ENCODE data around the gene NPIPA3. TPM values are rescaled to one million over a fixed set of nuclear protein-coding genes. Genes with fewer than 3 reads are reported as not detected.
"Not testable (repeated sequence)": the region's sequence is repeated elsewhere in the genome, so short reads cannot be mapped to it uniquely, and the experiment has no call there.

NPIPA3 gene
- polyA plus RNA-seq (2011; rRNA removed) (1.7 and 4.4 TPM in 2 replicates), polyA minus RNA-seq (2011; rRNA and poly(A)+ RNA removed) (0.31 TPM in 1 of 2 replicates, not detected in the other)

DNA sequence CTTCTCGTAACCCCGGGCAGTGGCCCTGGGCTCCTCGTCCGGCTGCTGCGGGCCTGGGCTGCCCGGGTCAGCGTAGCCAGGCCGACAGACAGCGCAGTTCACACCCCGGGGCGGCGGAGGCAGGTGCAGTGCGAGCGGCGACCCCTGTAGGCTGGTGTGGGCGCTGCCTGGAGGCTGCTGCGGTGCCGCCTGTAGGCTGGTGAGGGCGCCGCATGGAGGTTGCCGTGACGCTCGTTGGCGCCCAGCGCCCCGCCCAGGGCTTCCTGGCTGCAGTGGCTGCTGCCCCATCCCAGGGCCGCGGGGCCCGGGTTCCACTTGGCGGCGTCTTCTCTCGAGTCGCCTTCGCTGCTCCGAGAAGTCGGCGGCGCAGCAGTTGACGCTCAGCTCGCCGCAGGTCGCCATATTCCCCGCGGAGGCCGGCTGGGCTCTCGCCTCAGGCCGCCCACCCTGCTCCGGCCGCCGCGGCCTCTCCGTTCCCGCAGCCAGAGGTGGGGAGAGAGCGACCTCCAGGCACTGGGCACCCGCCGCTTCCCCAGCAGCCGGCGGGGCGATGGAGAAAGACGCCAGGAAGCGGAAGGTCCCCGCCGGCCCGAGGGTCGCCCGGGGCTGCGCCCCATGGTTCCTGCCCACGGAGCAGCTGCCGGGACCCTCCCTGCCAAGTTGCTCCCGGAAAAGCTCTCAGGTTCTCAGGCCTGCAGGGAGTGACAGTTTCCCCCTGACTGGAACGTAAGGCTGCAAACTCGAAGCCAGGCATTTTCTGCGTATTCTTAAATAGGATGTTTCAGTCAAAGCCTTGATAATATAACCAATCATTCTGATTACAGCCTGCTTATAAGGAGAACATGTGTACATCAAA, at the start of gene NPIPA3:
TSS of gene NPIPA3 (plus strand) at position 256 of the 856 bp plus-strand sequence. CDS start 5,533 bp downstream, outside the sequence.
- H3K4me3 ChIP-seq (ENCODE audit: low read depth, low read length); H3K27me3 ChIP-seq (ENCODE audit: control insufficient read depth, insufficient read depth, low read length); CTCF ChIA-PET; H3K36me3 ChIP-seq (ENCODE audit: control insufficient read depth, insufficient read depth, low read length); DNase-seq (ENCODE audit: low read depth); POLR2A ChIA-PET: not testable (repeated sequence)

DNA sequence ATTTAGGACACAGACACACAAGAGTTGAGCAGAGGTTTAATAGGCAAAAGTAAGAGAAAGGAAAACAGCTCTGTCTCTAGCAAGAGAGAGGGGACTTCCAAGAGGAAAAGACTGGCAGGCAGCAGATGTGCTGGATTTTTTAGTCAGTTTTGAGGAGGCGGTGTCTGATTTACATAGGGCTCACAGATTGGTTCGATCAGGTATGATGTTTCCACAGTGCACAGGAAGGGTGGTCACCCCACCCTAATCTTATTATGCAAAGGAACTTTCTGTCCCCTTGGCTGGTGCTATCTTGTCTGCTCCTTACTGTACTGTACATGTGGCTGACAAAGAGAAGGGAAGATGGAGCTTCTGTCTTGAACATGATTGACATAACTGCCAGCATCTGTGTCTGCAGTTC, 45.1 kb upstream of the NPIPA3 start:
- ChIA-PET CTCF (no interaction called here), POLR2A (interaction anchor here (0.7 kb wide), 1 partner anchor 438 kb away, joined by 3 read pairs; no protein-coding TSS in a partner anchor)
- Histone ChIP-seq H3K36me3 (ENCODE audit: control insufficient read depth, insufficient read depth, low read length) (peaks cover 13% of the 10 kb centered on the region), H3K27me3 (ENCODE audit: control insufficient read depth, insufficient read depth, low read length) (no peaks in the 10 kb centered on the region), H3K4me3 (ENCODE audit: low read depth, low read length) (no peak overlapping the region)
- TF ChIP-seq, protein P1, sequence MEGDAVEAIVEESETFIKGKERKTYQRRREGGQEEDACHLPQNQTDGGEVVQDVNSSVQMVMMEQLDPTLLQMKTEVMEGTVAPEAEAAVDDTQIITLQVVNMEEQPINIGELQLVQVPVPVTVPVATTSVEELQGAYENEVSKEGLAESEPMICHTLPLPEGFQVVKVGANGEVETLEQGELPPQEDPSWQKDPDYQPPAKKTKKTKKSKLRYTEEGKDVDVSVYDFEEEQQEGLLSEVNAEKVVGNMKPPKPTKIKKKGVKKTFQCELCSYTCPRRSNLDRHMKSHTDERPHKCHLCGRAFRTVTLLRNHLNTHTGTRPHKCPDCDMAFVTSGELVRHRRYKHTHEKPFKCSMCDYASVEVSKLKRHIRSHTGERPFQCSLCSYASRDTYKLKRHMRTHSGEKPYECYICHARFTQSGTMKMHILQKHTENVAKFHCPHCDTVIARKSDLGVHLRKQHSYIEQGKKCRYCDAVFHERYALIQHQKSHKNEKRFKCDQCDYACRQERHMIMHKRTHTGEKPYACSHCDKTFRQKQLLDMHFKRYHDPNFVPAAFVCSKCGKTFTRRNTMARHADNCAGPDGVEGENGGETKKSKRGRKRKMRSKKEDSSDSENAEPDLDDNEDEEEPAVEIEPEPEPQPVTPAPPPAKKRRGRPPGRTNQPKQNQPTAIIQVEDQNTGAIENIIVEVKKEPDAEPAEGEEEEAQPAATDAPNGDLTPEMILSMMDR (IDR thresholded peaks at IDR 0.05; ENCODE audit: insufficient read depth, low read depth, low read length), result no peak
- no peak for DNase-seq (ENCODE audit: low read depth)

DNA sequence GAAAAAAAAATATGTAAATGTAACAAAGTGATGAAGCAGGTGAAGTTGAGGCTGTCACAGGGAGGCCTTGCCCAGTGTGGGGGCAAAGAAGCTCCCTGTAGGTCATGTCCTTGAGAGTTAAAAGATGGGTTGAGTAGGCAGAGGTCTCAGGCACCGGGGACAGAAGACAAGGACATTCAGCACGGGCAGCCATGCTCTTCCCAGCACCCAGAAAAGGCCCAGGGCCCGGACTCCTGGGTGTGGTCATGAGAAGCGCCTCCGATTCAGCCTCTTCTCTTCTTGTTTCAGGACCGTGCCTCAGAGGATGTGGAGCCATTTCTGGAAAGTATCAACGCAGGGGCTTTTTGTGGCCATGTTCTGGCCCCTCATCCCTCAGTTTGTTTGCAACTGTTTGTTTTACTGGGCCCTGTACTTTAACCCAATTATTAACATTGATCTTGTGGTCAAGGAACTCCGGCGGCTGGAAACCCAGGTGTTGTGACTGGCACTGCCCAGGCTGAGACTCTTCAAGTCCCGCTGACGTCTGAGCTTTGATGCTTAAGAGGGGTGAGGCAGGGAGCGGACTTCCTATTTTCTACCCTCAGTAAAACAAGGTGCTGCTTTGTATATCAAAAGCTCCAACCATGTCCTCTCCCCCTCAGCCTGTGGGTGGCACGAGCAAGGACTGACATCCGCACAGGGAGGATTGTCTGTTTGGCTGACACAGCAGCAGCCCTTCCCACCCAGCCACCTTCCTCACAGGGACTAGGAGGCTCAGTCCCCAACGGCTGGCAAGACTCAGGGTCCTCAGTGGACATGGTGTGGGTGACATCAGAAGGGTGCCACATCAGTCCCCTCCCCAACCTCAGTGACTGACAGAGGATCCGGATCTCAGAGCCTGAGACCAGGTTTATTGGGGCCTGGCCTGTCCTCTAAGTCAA, 35.6 kb upstream of the NPIPA3 start:
- CTCF ChIA-PET, result interaction anchor here (0.7 kb wide), 1 partner anchor 12 kb away, joined by 3 read pairs; no protein-coding TSS in a partner anchor
- DNase-seq (ENCODE audit: low read depth), result no peak

DNA sequence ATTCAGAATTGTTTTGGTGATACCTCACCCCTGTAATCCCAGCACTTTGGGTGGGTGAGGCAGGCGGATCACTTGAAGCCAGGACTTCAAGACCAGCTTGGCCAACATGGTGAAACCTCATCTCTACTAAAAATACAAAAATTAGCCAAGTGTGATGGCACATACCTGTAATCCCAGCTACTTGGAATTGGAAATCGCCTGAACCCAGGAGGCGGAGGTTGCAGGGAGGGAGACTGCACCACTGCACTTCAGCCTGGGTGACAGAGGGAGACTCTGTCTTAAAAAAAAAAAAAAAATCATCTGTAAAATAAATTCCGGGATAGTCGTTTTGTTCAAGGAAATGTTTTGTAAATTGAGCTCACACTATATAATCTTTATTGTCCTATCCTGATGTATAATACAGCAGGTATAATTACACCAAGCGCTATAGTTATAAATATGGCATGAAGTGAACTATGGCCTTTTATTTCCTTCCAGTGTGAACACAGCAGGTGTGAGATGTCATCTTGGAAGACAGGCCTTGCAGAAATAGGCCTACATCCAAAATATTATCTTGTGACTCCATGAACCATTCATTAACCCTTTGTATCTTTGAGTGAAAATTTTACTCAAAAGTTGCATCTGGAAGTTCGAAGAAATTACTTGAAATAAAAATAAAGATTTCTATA, 34.5 kb upstream of the NPIPA3 start:
- POLR2A ChIA-PET, result interaction anchor here (0.7 kb wide), 1 partner anchor 14 kb away, joined by 3 read pairs; no protein-coding TSS in a partner anchor
- CTCF ChIA-PET, result no interaction called here
- Histone ChIP-seq H3K36me3 (ENCODE audit: control insufficient read depth, insufficient read depth, low read length) (peaks cover 13% of the 10 kb centered on the region), H3K4me3 (ENCODE audit: low read depth, low read length) (no peak overlapping the region), H3K27me3 (ENCODE audit: control insufficient read depth, insufficient read depth, low read length) (no peaks in the 10 kb centered on the region)
- DNase-seq (ENCODE audit: low read depth), result no peak
- TF ChIP-seq, protein P1 (IDR thresholded peaks at IDR 0.05; ENCODE audit: insufficient read depth, low read depth, low read length), result no peak

More for the DNA sequence above, 35.6 kb upstream of the NPIPA3 start:
- Histone ChIP-seq H3K4me3 (ENCODE audit: low read depth, low read length) (no peak overlapping the region), H3K27me3 (ENCODE audit: control insufficient read depth, insufficient read depth, low read length) (no peaks in the 10 kb centered on the region), H3K36me3 (ENCODE audit: control insufficient read depth, insufficient read depth, low read length) (peaks cover 14% of the 10 kb centered on the region)
- POLR2A ChIA-PET, result no interaction called here
- TF ChIP-seq, protein P1 (IDR thresholded peaks at IDR 0.05; ENCODE audit: insufficient read depth, low read depth, low read length), result no peak

DNA sequence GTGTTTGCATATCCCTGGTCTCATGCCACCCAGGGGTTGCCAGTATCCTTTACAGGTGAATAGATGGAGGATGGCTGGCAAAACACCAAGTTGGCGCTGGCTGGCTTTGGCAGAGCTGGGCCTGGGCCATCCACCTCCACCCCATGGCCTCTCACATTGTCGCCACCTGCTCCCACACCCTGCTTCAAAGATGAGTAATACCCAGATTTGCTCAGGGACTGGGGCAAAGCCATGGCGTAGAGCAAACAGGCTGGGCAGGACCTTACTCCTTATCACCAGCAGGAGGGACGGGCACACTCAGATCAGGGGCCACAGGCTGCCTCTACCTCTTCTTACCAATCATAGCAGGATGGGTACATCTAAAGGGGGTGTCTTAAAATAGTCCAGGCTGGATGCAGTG, 33.4 kb upstream of the NPIPA3 start:
- ChIA-PET CTCF (no interaction called here), POLR2A (no interaction called here)
- H3K4me3 ChIP-seq (ENCODE audit: low read depth, low read length), result no peak overlapping the region
- no peak for DNase-seq (ENCODE audit: low read depth)
- H3K36me3 ChIP-seq (ENCODE audit: control insufficient read depth, insufficient read depth, low read length), result peaks cover 12% of the 10 kb centered on the region
- H3K27me3 ChIP-seq (ENCODE audit: control insufficient read depth, insufficient read depth, low read length), result no peaks in the 10 kb centered on the region
- TF ChIP-seq, protein P1 (IDR thresholded peaks at IDR 0.05; ENCODE audit: insufficient read depth, low read depth, low read length), result no peak

Measured in BJ (cell line).